Fibroblast of skin of right quadriceps (primary cell): ENCODE measurements around the gene MIDN.
"Not testable (repeated sequence)": the region's sequence is repeated elsewhere in the genome, so short reads cannot be mapped to it uniquely, and the experiment has no call there.

Experiments used
- DNase-seq: peaks from one replicate; pipeline ENCODE4 v3.0.0-alpha.2; 2013

MIDN gene

DNA sequence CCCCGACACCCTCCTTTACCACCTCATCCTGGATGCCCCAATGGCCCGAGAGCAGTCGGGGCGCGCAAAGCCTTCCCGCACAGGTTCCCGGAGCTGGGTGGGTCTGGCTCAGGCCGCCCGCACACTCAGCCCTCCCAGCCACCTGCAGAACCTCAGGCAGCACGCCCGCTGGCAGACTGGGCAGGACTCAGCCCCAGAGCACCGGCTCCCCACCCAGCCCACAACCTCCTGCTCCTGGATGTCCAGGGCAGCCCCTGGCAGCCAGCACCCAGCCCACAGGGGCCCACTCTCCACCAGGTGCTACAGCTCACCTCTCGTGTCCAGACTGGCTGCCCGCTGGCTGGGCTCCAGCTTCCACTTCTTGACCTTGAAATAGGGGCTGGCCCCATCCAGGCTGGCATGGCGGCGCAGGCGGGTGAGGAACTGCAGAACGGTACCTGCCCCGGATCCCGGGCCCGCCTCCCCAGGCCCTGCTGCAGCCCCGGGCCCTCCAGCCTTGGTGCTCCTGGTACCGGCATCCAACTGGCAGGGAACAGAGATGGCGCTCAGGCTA, 15.2 kb upstream of the MIDN start:
- no peak for DNase-seq

DNA sequence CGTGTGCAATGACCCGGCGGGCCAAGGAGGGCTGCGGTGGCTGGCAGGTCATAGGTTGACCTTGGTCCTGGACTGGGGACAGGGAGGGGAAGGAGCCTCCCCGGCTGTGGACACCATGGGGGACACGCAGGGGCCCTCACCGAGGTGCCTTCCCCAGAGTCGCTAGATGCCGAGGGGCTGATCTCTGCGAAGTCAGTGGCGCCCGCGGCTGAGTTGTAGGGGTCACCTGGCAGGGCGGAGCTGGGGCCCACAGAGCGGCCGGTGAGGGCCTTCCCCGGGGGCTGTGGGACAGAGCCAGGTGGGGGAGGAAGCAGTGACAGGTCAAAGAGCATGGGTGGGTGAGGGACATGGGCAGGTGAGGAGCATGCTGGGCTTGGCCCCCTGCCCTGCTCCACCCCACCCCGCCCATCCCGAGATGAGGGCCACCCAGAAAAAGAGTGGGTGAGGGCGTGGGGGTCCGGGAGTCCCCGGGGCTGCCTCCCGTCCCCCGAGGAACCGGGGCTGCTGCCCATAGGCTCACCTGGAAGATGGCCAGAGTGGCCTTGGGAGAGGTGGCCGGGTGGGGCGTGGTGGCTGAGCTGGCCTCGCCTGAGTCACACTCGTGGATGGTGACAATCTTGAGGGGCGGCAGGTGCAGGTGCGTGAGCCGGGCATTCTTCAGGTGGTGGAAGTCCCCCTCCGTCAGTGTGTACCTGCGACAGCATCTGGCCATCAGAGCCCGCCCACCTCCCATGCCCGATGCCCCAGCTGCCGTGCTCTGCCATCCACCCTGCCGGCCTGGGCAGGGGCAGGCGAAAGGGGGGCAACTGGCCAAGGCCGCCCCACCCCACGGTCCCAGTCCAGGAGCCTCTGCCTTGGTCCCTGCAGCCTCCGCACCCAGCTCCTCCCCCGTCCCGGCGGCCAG, 14.1 kb upstream of the MIDN start:
- DNase-seq: no peak

DNA sequence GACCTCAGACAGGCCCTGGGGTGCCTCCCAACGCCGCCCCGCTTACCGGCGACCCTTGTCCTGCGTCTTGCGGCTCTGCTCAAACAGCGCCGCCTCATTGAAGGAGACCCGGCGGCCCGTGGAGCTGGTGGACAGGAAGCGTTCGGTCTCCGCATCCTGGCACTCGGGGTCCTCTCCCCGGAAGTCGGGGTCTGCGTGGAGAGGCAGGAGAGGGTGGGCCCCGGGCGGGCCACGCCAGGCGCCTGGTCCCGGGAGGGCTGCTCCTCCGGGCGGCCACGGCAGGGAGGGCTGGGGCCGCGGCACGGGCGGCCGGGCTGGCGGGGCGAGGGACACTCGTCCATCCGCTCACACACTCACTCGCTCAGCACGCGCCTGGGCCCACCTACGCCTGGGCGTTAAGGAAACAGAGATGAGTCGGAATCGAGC, 13.4 kb upstream of the MIDN start:
- DNase-seq: no peak

DNA sequence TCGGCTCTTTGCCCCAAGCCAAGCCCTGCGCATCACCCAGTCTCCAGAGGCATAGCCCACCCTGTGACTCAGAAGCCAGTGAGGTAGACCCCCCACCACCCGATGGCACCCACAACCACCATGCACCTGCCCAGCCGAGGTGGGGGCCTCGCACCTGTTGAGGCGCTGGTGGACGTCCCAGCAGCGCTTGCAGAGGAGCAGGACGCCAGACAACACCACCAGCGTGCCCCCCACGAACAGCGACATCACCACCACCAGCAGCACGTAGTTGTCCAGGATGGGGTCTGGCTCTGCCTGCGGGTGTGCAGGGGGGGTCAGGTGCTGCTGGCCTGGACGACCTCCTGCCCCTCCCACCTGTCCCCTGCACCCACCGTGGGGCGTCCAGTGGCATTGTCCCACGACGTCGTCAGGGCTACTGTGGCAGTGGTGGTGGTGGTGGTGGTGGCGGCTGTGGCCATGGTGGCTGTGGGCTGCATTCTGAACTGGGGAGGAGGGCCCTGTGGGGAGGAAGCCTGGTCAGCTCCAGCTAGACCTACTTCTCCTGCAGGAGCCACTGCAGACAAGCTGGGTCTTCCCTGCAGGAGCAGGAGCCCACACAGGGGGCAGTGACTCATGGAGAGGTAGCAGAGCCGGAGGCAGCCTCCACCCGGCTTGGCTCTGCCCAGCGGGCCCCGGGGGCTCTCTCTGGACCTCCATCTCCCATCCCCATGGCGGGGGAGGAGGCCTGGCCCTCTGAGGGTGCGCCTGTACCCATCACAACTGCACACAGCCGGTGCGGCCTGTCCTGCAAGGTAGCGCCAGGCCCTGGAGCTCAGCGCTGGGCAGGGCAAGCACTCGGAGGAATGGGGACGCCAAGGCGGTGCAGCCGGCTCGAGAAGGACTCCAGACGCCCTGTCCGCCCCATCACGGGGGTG, 12.5 kb upstream of the MIDN start:
- DNase-seq: peak; percentile 48

DNA sequence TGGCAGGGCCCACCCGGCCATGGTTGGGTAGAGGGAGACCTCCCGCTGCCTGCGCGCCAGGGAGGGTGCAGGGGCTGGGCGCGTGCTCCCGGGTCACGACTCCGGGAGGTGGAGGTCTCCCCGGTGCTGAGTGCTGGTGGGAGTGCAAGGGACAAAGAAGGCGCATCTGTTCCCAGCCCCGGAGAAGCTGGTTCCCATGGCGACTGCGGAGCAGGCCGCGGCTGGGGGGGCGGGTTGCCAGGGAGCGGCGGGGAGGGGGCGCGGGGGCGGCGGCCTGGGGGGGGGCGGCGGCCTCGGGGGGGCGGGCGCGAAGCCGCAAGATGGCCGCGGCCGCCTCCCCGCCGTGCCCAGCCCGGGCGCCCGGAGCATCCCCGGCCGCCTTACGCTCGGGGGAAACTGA, 11.8 kb upstream of the MIDN start:
- no peak for DNase-seq

DNA sequence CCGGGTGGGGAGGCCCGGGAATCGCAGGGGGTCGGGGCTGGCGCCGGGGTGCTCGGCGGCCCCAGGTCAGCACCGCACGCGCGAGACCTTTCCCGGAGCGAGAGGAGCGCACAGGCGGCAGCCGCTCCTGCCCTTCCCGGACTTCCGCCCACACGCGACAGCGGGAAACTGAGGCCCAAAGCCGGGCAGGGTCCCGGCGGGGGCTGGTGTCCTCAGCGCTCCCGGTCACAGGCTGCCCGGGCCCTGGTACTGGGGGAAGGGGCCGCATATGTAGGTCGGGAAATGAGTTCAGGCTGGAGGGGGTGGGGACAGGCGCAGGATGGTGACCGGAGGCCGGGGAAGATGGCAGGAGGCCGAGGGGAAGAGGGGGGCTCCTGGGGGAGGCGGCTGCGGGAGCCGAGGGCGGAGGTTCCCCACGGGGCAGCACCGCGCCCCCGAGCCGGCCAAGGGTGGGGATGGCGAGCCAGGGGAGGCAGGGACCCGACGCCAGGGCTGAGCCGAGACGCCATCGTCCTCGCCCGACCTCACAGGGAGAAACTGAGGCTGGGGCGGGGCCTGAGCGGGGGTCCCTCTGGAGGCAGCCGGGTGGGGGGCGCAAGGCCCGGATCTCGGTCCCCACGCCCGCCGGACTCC, 11.2 kb upstream of the MIDN start:
- no peak for DNase-seq

DNA sequence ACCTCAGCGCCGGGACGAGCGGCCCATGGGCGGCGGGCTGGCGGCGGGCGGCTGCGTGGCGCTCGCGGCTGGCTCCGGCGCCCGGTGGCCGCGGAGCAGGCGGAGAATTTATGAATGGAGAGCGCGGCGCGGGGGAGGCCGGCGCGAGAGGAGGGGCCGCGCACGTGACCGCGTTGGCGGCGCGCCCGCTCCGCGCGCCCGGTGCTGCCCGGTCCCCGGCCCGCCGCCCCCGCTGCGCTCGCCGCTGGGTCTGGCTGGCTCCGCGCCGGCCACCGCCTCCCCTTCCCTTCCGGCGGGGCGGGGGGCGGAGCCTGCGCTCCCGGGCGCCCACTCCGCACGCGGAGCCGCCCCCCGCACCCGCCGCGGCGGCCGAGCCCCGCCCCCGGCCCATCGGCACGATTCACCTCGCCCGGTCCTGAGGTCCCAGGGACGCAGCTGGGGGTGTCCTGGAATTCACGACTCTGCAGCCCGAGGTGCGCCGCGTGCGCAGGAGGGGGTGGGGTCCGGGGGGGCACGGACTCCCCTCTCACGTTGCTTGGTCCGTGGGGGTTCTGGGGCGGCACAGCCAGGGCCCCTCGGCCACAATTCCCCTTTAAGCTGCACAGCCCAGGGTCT, 10.5 kb upstream of the MIDN start, which contains the start of gene CBARP:
TSS of gene CBARP (minus strand) at position 252 of the 615 bp plus-strand sequence. CDS start 1,905 bp downstream, outside the sequence.
- DNase-seq: no peak

DNA sequence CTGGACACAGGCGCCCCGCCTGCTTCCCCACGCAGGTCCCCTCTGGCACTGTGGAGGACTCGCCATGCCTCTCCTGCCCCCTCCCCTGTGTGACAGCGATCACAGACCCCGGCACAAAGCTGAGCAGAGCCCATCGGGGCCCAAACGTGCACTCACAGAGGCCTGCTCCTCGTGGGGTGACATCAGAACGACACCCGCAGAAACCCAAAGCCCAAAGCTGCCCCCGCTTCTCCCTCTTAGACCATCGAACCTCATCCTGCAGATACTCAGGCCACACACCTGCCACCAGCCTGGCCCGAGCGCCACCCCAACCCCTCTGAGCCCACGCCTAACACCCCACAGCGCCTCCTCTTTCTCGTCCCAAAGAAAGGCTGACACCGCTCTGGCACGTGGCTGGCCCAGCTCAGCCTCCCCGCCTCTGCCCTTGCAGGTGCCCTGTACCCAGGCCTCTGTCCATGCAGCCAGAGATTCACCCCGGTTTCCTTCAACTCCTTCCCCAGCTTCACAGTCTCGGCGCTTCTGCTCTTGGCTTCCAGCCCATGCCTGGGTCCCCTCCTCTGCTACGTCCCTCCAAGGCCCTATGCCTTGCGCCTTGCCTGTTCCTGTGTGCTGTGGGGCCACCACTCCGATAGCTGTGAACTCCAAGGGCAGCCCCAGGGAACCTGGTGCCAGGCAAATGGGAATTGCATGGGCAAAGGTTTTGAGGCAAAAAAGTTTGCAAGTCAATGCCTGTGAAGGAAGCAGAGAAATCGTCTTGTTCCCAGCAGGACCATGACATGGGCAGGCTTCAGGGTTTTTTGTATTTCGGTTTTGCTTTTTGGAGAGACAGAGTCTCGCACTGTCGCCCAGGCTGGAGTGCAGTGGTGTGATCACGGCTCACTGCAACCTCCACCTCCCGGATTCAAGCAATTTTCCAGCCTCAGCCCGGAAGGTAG, 9.7 kb upstream of the MIDN start:
- DNase-seq: no peak

DNA sequence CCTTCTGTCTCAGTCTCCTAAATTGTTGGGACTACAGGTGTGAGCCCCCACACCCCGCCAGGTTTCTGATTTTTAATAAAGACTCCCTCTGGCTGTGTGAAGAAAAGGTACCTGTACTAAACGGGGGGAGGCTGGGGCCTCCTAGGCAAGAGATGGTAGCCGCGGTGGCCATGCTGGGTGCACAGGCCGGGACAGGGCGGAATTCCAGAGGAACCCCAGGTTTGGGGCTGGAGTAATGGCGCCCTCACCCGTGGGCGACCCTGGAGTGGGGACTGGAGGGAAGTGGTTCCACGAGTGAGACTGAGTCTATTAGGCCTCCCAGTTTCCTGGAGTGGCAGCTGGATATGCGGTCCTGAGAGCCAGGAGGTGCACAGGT, 9.0 kb upstream of the MIDN start:
- no peak for DNase-seq

DNA sequence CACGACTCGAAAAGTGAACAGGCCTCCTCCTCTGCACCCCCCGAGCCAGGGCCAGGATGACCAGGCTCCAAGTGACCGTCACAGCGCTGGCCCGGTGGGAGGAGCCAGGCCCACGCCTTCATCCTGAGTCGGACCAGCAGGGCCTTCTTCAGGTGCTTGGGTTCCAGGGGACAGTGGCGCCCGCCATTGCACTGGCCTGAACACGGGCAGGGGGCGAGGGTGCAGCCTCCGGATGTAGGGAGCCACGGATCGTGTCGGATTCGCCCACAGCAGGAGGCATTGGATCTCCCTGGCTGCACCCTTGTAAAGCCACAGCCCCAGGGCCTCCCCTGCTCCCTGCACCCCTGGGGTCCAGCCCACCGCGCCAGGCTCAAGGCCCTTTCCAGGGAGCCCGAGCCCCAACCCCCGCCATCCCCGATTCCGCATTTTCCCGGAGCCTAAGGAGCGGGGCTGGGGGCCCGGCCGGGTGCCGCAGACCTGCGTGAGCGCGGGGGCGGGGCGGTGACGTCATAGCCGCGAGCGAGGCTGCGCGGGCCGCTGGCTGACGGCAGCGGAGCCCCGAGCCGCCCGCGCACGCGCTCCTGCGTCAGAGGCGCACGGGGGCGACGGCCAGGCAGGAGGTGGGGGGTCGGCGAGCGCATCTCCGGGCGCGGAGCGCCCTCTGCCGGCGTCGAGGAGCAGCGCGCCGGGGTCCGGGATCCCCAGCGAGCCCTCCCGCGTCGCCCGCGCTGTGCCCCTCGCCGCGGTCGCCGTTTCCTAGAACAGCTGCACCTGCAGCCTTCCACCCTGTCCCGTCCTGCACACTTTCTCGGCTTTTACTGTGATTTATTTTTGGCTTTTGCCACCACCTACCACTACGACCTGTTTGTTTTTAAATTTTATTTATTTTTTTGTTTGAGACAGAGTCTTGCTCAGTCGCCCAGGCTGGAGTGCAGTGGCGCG, 8.3 kb upstream of the MIDN start:
- peak; percentile 90 for DNase-seq

DNA sequence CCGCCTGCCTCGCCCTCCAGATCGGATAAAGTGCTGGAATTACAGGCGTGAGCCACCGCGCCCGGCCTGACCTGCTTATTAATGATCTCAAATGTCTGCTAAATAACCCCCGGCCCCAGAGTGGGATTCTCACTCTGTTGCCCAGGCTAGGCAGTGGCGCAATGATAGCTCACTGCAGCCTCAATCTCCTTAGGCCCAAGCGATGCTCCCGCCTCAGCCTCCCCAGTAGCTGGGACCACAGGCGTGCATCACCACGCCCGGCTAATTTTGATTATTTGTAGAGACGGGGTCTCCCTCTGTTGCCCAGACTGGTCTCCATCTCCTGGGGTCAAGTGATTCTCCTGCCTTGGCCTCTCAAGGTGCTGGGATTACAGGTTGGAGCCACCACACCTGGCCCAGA, 7.5 kb upstream of the MIDN start:
- DNase-seq: no peak

DNA sequence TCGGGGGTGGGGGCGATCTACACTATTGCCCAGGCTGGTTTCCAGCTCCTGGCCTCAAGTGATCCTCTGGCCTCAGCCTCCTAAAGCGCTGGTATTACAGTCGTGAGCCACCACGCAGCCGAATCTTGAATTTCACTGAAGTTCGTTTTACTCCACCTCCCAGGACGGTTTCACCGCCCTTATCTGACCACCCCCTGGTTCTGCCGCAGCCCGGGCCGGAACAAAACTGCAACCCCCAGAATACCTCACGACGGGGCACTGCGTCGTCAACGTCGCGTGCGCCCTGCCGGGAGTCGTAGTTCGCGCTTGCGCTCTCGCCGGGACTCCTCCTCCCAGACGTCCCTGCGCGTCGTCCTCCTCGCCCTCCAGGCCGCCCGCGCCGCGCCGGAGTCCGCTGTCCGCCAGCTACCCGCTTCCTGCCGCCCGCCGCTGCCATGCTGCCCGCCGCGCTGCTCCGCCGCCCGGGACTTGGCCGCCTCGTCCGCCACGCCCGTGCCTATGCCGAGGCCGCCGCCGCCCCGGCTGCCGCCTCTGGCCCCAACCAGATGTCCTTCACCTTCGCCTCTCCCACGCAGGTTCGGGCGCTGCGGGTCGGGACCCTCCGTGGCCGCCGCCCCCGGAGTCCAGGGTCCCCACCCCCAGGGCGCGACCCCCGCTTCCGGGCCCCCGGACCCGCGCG, 6.8 kb upstream of the MIDN start, which contains the start of gene ATP5F1D:
TSS of gene ATP5F1D (plus strand) at position 335 of the 679 bp plus-strand sequence. CDS start at position 435, 100 bp downstream.
- DNase-seq: peak; percentile 93

DNA sequence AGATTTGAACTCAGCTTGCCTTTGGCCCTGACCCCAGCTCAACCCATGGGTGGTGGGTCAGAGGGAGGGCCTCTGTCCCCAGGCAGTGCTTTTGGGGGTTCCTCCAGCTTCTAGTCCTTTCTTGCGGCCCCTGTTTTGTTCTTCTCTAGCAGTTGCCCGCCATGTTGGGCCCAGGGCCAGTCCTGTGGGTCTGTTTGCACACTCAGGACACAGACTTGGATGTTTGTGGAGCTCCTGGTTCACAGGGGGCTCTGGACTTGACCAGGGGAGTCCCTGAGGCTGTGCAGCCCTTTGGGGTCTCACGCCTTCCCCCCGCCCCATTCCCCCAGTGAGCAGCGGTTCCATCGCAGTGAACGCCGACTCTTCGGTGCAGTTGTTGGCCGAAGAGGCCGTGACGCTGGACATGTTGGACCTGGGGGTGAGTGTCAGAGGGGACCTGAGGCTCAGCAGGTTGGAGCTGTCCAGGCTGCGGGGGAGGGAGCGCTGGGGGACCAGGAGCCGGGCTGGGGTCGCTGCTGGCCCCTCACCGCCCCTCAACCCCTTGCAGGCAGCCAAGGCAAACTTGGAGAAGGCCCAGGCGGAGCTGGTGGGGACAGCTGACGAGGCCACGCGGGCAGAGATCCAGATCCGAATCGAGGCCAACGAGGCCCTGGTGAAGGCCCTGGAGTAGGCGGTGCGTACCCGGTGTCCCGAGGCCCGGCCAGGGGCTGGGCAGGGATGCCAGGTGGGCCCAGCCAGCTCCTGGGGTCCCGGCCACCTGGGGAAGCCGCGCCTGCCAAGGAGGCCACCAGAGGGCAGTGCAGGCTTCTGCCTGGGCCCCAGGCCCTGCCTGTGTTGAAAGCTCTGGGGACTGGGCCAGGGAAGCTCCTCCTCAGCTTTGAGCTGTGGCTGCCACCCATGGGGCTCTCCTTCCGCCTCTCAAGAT, 4.4 kb upstream of the MIDN start:
- peak; percentile 78 for DNase-seq

DNA sequence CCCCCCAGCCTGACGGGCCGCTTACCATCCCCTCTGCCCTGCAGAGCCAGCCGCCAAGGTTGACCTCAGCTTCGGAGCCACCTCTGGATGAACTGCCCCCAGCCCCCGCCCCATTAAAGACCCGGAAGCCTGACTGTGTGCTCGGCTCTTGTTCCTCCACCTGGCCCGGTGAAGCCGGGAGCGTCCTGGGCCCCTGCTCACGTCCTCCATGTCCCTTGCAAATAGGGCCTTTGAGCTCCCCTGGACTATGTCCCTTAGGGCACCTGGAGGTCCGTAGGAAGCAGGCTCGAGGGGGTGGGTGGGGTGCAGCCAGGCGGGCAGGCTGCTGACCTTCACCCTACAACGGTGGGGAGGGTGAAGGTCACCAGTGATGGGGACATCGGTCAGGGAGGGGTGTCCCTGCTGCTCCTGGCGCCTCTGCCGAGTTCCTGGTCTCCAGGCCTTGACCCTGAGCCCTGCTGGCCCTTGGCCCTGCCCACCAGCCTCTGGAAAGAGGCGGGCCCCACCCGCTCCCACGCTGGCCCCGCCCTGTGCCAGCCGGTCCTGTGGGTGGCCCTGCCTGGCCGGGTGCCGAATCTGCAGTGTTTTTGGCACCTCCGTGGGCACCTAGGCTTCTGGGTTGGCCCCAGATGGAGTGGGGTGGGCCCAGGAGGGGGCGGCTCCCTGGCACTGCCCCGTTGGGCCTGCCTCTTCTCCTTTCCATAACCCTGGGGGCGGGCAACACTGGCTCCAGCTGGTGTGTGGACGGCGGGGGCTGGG, 3.5 kb upstream of the MIDN start:
- DNase-seq: no peak

DNA sequence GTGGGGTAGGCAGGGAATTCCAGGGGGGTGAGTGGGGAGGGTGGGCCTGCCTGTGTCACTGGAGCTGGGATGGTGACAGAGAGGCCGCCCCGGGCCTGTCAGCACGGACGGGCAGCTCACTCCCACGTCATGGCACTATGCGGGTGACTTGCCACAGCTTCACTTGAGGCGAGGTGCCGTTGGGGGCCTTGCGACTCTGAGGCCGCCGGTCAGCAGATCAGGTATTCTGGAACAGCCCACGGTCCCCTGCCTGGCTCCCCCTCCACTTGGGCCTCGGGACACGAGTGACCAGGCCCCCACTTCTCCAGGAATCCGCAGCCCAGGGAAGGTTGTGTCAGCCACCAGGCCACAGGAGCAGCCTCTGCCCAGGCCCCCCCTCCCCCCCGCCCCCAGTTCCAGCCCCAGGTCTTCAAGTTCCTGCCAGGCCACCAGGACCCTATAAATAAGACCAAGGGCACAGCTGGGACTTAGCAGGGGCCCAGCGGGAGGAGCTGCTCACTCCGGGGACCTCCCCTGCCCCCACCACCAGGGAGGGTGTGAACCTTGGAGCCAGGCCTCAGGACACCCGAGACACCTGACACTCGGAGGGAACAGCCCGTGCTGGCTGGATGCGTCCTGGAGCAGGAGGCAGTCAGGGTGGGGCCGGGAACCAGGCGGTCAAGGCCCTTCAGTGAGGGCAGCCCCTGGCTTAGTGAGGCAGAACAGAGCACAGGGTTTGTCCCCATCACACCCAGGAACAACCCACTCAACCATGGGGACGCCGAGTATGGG, 2.7 kb upstream of the MIDN start:
- DNase-seq: no peak

DNA sequence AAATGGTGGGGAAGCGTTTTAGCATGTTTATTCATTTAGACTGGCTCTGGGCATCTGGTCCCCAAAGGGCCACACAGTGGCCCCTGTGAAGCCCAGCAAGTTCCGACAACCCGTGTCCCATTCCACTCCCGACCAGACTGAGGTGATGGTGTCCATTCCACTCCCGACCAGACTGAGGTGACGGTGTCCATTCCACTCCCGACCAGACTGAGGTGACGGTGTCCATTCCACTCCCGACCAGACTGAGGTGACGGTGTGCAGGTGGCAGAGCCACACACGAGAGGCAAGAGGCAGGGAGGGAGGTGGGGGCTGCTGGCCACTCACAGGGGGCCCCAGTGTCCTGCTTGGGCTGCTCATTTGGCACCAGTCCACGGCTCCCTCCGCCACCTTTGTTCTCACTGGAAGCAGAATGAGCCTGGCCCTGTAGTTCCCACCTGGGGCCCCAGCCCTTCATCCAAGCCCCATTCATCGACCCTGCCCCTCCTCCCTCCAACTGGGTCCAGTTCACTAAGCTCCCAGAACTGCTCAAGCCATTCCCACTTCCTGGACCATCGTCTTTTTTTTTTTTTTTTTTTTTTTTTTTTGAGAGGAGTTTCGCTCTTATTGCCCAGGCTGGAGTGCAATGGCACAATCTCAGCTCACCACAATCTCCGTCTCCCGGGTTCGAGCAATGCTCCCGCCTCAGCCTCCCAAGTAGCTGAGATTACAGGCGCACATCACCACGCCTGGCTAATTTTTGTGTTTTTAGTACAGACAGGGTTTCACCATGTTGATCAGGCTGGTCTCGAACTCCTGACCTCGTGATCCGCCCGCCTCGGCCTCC, 1.9 kb upstream of the MIDN start:
- DNase-seq: not testable (repeated sequence)
